Endothelial cell of umbilical vein (primary cell): ENCODE measurements around the gene NANP. TPM values are rescaled to one million over a fixed set of nuclear protein-coding genes. Genes with fewer than 3 reads are reported as not detected.

Source experiments
- BruUV-seq: library from RNA; stranded (reverse); fragments of 400-500 nt; replicated peaks from 2 replicates; lab custom pipeline; 2021; lab: Mats Ljungman, UMichigan
- CTCF ChIA-PET: fragments of 300-600, 350-600 bp; sonication (Branson Sonifier 250); formaldehyde crosslinking; loops from one replicate; lab custom pipeline; 2021; ENCODE audit warnings: antibody characterized with exemption, inconsistent platforms; lab: Charles Lee
- POLR2A ChIA-PET: fragments of 300-600, 350-600 bp; sonication (Branson Sonifier 250); formaldehyde crosslinking; loops from one replicate; lab custom pipeline; 2021; ENCODE audit warnings: antibody characterized with exemption, inconsistent platforms; lab: Charles Lee
- DNase-seq: peaks from one replicate; pipeline ENCODE4 v3.0.0-alpha.2; 2011; ENCODE audit warnings: low read depth, low spot score
- FAIRE-seq: peaks from 2 replicates; lab custom pipeline; 2011; peaks lifted over from hg19 to GRCh38; lab: Jason Lieb, UNC
- H2AFZ ChIP-seq: 2 replicates; pipeline ENCODE4 v1.6.0; 2012; ENCODE audit warnings: low read depth, low read length, control low read depth, inconsistent platforms
- H3K27ac ChIP-seq: 2 replicates; pipeline ENCODE4 v1.5.1; 2011; ENCODE audit warnings: low read depth, mild to moderate bottlenecking, control low read depth, low read length, moderate library complexity; ENCODE audit not compliant: insufficient read depth
- H3K27me3 ChIP-seq, 2 experiments: 2 replicates each; pipeline versions ENCODE4 v1.6.0 to v1.6.1; 2011; ENCODE audit warnings: low read length in 2 of 2, mixed read lengths in 1 of 2; ENCODE audit not compliant: control insufficient read depth in 2 of 2, insufficient read depth in 2 of 2
- H3K36me3 ChIP-seq, 2 experiments: 2 replicates in 1 of 2; 3 replicates in 1 of 2; pipeline ENCODE4 v1.5.1; 2011; ENCODE audit warnings: low read length in 2 of 2, mild to moderate bottlenecking in 1 of 2, moderate library complexity in 1 of 2; ENCODE audit not compliant: control insufficient read depth in 2 of 2, insufficient read depth in 2 of 2; ENCODE audit errors: extremely low read depth in 1 of 2
- H3K4me1 ChIP-seq: 3 replicates; pipeline ENCODE4 v1.5.1; 2011; ENCODE audit warnings: mild to moderate bottlenecking, low read length; ENCODE audit not compliant: control insufficient read depth, insufficient read depth; ENCODE audit errors: extremely low read depth
- H3K4me2 ChIP-seq: 2 replicates; pipeline ENCODE4 v1.6.1; 2011; ENCODE audit warnings: low read length, control low read depth, mixed read lengths; ENCODE audit not compliant: insufficient read depth
- H3K4me3 ChIP-seq, 3 experiments: fragments of 200-600 bp in 1 of 3; sonication (generic), shearing (Covaris generic) in 1 of 3; replicated peaks in 1 of 3; 2 replicates each; pipeline ENCODE4 v1.5.1; 2011 to 2016; ENCODE audit warnings: control low read depth in 3 of 3, low read length in 3 of 3, mild to moderate bottlenecking in 2 of 3, inconsistent platforms in 1 of 3, low read depth in 1 of 3, moderate library complexity in 1 of 3; ENCODE audit not compliant: insufficient read depth in 1 of 3
- H3K79me2 ChIP-seq: 2 replicates; pipeline ENCODE4 v1.6.0; 2012; ENCODE audit warnings: low read length, inconsistent platforms; ENCODE audit not compliant: control insufficient read depth, insufficient read depth
- H3K9ac ChIP-seq: replicated peaks from 2 replicates; pipeline ENCODE3; 2011; ENCODE audit warnings: low read length, control low read depth; ENCODE audit not compliant: insufficient read depth; ENCODE audit errors: extremely low read depth
- H3K9me1 ChIP-seq: replicated peaks from 3 replicates; pipeline ENCODE4 v1.6.0; 2011; ENCODE audit warnings: mild to moderate bottlenecking, low read length; ENCODE audit not compliant: control insufficient read depth, insufficient read depth; ENCODE audit errors: extremely low read depth
- H3K9me3 ChIP-seq: replicated peaks from 2 replicates; pipeline ENCODE4 v1.5.1; 2012; ENCODE audit warnings: low read length, inconsistent platforms; ENCODE audit not compliant: control insufficient read depth, insufficient read depth
- H4K20me1 ChIP-seq: replicated peaks from 2 replicates; pipeline ENCODE3; 2011; ENCODE audit warnings: mild to moderate bottlenecking, low read length; ENCODE audit not compliant: control insufficient read depth, insufficient read depth; ENCODE audit errors: extremely low read depth
- CTCF ChIP-seq, 2 donors: IDR thresholded peaks; 1 replicate in 1 of 2; 2 replicates in 1 of 2; pipeline ENCODE4 v1.5.1; 2011; ENCODE audit warnings: low read length in 2 of 2, mild to moderate bottlenecking in 2 of 2, moderate library complexity in 2 of 2, control low read depth in 1 of 2, inconsistent platforms in 1 of 2, low read depth in 1 of 2; ENCODE audit not compliant: insufficient read depth in 1 of 2; ENCODE audit errors: extremely low read depth in 1 of 2
- EZH2 ChIP-seq: IDR thresholded peaks from 2 replicates; pipeline ENCODE4 v1.6.1; 2012; ENCODE audit warnings: borderline replicate concordance, low read depth, mild to moderate bottlenecking, moderate library complexity, low read length, inconsistent platforms; ENCODE audit not compliant: severe bottlenecking
- FOS ChIP-seq: IDR thresholded peaks from 2 replicates; pipeline ENCODE4 v1.6.1; 2011; ENCODE audit warnings: mild to moderate bottlenecking, low read length, moderate library complexity, borderline replicate concordance; ENCODE audit not compliant: insufficient read depth
- GATA2 ChIP-seq: IDR thresholded peaks from 2 replicates; pipeline ENCODE4 v1.7.0; 2011; ENCODE audit warnings: low read depth, mild to moderate bottlenecking, moderate library complexity, mixed read lengths, low read length; ENCODE audit not compliant: insufficient read length, insufficient read depth
- JUN ChIP-seq: IDR thresholded peaks from 2 replicates; pipeline ENCODE4 v1.6.1; 2011; ENCODE audit warnings: borderline replicate concordance, low read depth; ENCODE audit not compliant: insufficient read length, insufficient read depth
- MYC ChIP-seq: IDR thresholded peaks from one replicate; pipeline ENCODE4 v1.6.1; 2011; ENCODE audit warnings: mild to moderate bottlenecking, low read depth, low read length
- POLR2A ChIP-seq: IDR thresholded peaks from 2 replicates; pipeline ENCODE4 v1.6.1; 2012; ENCODE audit warnings: low read depth, mild to moderate bottlenecking, control low read depth, low read length
- POLR2AphosphoS5 ChIP-seq: IDR thresholded peaks from 2 replicates; pipeline ENCODE4 v1.6.1; 2012; ENCODE audit warnings: low read depth, mild to moderate bottlenecking, control low read depth, low read length, moderate library complexity; ENCODE audit not compliant: insufficient read depth
- dilution Hi-C: fragments of 300-500 bp; cut with MboI; formaldehyde crosslinking; loops from one replicate; pipeline ENCODE4 v1.15.0; 2019; ENCODE audit warnings: low sequenced_read_pairs; ENCODE audit not compliant: extremely low pct_ligation_motif_present
- intact Hi-C: fragments of 100-400 bp; cut with micrococcal nuclease; formaldehyde crosslinking; loops from one replicate; pipeline ENCODE4 v1.10.0; 2022
- polyA plus RNA-seq, 4 experiments: library from polyadenylated mRNA; depleted of rRNA in 3 of 4; stranded (reverse) in 3 of 4; unstranded in 1 of 4; fragments of >200 nt; gene quantifications; 2 replicates each; pipeline versions ENCODE4 v1.2.1 to v1.2.3, GENCODE V29; 2011 to 2012; ENCODE audit warnings: missing spikeins in 1 of 4
- total RNA-seq: library from RNA; stranded (reverse); gene quantifications from 2 replicates; pipeline ENCODE4 v1.2.3, GENCODE V29; 2021
- TF ChIP-seq, protein P1 (sequence below): IDR thresholded peaks from 2 replicates; pipeline ENCODE4 v1.6.1; 2011; ENCODE audit not compliant: insufficient read depth, insufficient read length

Gene NANP
- total and polyA plus RNA-seq, 2 donors (not counting 3 experiments of a cell fraction or from before 2014, with no cell fraction given): 4.2 to 7.5 TPM

DNA sequence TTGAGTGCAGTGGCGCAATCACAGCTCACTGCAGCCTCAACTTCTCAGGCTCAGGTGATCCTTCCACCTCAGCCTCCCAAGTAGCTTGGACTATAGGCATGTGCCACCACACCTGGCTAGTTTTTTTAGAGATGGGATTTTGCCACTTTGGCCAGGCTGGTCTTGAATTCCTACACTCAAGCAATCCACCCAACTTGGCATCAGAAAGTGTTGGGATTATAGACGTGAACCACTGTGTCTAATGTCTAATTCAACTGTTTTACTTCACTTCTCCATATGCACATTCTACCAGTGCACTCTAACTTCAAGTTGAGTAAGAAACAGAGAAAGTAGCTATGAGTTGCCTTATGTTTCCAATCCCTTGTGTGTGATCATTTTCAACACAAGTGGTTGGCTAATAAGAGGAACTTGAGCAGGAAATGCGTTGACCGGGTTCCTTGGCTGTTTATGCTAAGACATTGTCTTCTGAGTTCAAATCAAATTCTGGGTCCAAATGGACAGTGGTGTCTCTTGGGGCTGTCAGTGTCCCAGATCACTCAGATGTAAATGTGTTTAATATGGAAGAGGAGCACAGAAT lies 48.9 kb upstream of the NANP start:
- Histone ChIP-seq H3K9ac (no peak overlapping the region), H3K79me2 (no peaks in the 10 kb centered on the region), H2AFZ (no peak overlapping the region), H3K27me3 (no peaks in the 10 kb centered on the region), H3K4me1 (no peaks in the 10 kb centered on the region), H3K36me3 (peaks cover 25 to 26% of the 10 kb centered on the region in 2 experiments), H3K4me2 (no peak overlapping the region), H4K20me1 (no peaks in the 10 kb centered on the region), H3K9me3 (no peaks in the 10 kb centered on the region), H3K27ac (no peak overlapping the region), H3K9me1 (no peaks in the 10 kb centered on the region), H3K4me3 (no peak overlapping the region)
- dilution Hi-C loops (no loop called here), intact Hi-C loops (no loop called here)
- ChIA-PET POLR2A (no interaction called here), CTCF (no interaction called here)
- DNase-seq (no peak), FAIRE-seq (no peak)
- BruUV-seq: no TSS peak
- no peak for TF ChIP-seq GATA2
- TF ChIP-seq JUN: no peak
- TF ChIP-seq MYC: no peak
- TF ChIP-seq EZH2: no peak
- TF ChIP-seq CTCF (IDR thresholded peaks at IDR 0.05; ENCODE audit: extremely low read depth in 1 of 2, insufficient read depth in 1 of 2, low read depth in 1 of 2, low read length in 2 of 2): no peak
- no peak for TF ChIP-seq POLR2A
- no peak for TF ChIP-seq POLR2AphosphoS5
- TF ChIP-seq, protein P1, sequence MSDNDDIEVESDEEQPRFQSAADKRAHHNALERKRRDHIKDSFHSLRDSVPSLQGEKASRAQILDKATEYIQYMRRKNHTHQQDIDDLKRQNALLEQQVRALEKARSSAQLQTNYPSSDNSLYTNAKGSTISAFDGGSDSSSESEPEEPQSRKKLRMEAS: no peak
- no peak for TF ChIP-seq FOS
